ENCODE measurements around the gene VAV2. TPM values are rescaled to one million over a fixed set of nuclear protein-coding genes. Genes with fewer than 3 reads are reported as not detected.

Gene VAV2
- total RNA-seq, 1 experiment from 2014 or later = 9.7 TPM

DNA sequence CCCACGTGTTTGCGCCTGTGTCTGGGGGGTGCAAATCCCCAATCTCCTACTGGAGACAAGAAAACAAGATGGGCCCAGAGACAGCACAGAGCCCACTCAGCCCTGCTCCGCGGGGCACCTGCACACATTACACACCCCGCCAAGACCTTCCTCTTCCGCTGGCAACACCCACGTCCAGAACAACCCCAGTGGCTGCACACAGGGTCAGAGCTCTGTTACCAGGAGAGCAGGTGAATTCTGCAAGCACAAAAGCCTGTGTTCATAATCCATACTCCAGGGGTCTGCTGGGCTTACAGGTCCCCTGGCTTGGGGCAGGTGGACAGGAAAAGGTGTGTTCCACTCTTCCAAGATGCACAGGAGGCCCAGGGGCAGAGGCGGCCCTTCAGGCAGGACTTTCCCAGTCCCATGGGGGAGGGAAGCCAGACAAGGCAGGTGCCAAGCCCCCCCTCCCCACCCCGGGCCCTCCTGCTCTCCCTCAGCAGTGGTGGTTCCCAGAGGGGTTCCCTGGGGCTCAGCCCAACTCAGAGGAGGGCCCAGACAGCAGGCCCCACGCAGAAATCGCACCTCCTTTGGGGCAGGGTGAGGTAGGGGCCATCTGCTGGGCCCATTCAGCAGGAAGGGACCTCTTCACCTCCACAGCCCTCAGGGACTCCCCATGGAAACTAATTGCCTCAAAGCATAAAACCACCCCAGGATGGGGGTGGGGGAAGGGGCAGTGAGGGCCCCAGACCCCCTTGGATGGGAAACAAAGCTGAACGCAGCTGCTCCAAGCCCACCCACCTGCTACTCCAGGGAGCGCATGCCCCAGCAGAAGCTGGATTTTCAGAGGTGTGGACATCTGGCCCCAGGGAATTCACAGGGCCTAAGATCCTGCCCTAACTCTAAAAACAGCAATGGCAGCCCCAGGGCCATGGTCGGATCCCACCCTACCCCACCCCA lies 105.3 kb downstream of the VAV2 start:
- DNase-seq = no peak
- ChIA-PET CTCF (no interaction called here), POLR2A (ENCODE audit: unreplicated experiment) (no interaction called here)
- no peaks in the 10 kb centered on the region for H3K27me3 ChIP-seq (ENCODE audit: low read length)
- no peaks in the 10 kb centered on the region for H3K36me3 ChIP-seq (ENCODE audit: low read depth, low read length)
- H3K9me2 ChIP-seq (replicated peaks; ENCODE audit: low read length) = no peaks in the 10 kb centered on the region
- intact Hi-C loops (cut with micrococcal nuclease) = no loop called here
- no peak for ATAC-seq
- no peak overlapping the region for H3K4me3 ChIP-seq (ENCODE audit: low read length)
- no peaks in the 10 kb centered on the region for H3F3A ChIP-seq (ENCODE audit: low read length, unreplicated experiment)
- H3K9ac ChIP-seq (ENCODE audit: low read length) = no peak overlapping the region
- no peak for TF ChIP-seq CTCF (conservative IDR thresholded peaks at IDR 0.05; ENCODE audit: low read depth, low read length)
- H3K4me1 ChIP-seq (ENCODE audit: insufficient read depth, low read length) = peaks cover 11% of the 10 kb centered on the region; the same call in 1 of the 2 replicates
- no peak overlapping the region for H2AFZ ChIP-seq (ENCODE audit: low read length)
- BruUV-seq (replicated peaks) = no TSS peak
- H3K27ac ChIP-seq (ENCODE audit: low read length) = no peak overlapping the region
- H3K4me2 ChIP-seq (ENCODE audit: low read length) = no peak overlapping the region
- H4K20me1 ChIP-seq (ENCODE audit: low read length) = no peaks in the 10 kb centered on the region
- H3K9me3 ChIP-seq (ENCODE audit: low read length) = no peaks in the 10 kb centered on the region
- H3K79me2 ChIP-seq (ENCODE audit: low read length) = no peaks in the 10 kb centered on the region

DNA sequence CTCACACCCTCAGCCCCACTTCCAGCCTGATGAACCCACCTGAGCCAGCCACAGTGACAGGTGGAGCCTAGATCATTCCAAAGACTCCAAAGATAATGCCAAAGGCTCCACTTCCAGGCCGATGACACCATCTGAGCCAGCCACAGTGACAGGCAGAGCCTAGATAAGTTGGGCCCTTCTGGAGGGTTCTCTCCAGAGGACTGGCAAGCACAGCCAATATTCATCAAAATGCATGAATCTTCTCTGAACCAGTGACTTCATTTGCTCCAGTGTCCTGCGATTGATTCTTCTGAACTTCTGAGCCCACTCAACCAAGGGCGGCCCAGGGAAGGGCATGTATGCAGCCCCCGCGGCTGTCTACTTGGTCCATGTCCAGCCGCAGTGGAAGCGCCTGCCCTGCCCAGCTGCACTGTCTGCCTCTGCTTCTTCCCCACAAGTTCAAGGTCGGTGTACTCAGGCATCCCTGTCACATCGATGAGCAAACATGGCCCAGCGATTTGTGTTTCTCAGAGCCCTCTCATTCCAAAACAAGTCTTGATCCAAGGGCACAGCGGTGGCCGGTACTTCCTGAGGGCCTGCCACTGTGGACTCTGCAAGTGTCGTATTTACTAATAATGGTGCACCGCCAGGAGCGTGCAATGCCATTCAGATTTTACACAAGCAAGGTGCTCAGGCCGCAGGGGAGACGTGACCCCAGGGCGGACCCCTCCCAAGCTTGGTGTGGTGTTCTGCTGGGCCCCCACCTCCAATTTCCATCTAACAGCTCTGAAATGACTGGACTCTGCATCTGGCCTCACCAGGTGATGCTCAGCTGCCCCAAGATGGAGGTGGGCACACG lies 107.0 kb downstream of the VAV2 start:
- DNase-seq (no peak), ATAC-seq (no peak)
- no peak overlapping the region for H3K4me2 ChIP-seq (ENCODE audit: low read length)
- CTCF ChIA-PET = no interaction called here
- H3F3A ChIP-seq (ENCODE audit: low read length, unreplicated experiment) = no peaks in the 10 kb centered on the region
- no peak overlapping the region for H2AFZ ChIP-seq (ENCODE audit: low read length)
- no peaks in the 10 kb centered on the region for H3K36me3 ChIP-seq (ENCODE audit: low read depth, low read length)
- intact Hi-C loops (cut with micrococcal nuclease) = no loop called here
- H3K4me1 ChIP-seq (ENCODE audit: insufficient read depth, low read length) = peaks cover 10% of the 10 kb centered on the region; the same call in 1 of the 2 replicates
- H3K9me2 ChIP-seq (replicated peaks; ENCODE audit: low read length) = no peaks in the 10 kb centered on the region
- no peak overlapping the region for H3K4me3 ChIP-seq (ENCODE audit: low read length)
- no peak for TF ChIP-seq EZH2phosphoT487 (IDR thresholded peaks at IDR 0.05; ENCODE audit: borderline replicate concordance, low read length)
- TF ChIP-seq EZH2 (IDR thresholded peaks at IDR 0.05; ENCODE audit: low read length, unreplicated experiment) = no peak
- TF ChIP-seq CTCF (conservative IDR thresholded peaks at IDR 0.05; ENCODE audit: low read depth, low read length) = no peak
- no peaks in the 10 kb centered on the region for H3K9me3 ChIP-seq (ENCODE audit: low read length)
- H4K20me1 ChIP-seq (ENCODE audit: low read length) = no peaks in the 10 kb centered on the region
- BruUV-seq (replicated peaks) = no TSS peak
- no peak overlapping the region for H3K27ac ChIP-seq (ENCODE audit: low read length)
- no peak overlapping the region for H3K9ac ChIP-seq (ENCODE audit: low read length)
- no peaks in the 10 kb centered on the region for H3K27me3 ChIP-seq (ENCODE audit: low read length)
- H3K79me2 ChIP-seq (ENCODE audit: low read length) = no peaks in the 10 kb centered on the region
- POLR2A ChIA-PET (ENCODE audit: unreplicated experiment) = no interaction called here
